HepG2 (cell line): ENCODE data around the gene APOC1. TPM values are rescaled to one million over a fixed set of nuclear protein-coding genes. Genes with fewer than 3 reads are reported as not detected.

Source experiments
- ARNT ChIP-seq: fragments of 450-650 bp; IDR thresholded peaks from 2 replicates; pipeline ENCODE4 v1.6.1; 2017
- JUN ChIP-seq: sonication (generic); formaldehyde crosslinking; IDR thresholded peaks from 2 replicates; pipeline ENCODE4 v1.4.0; 2020; ENCODE audit warnings: mild to moderate bottlenecking, missing genetic modification reagents
- KDM1A ChIP-seq: IDR thresholded peaks from 2 replicates; pipeline ENCODE4 v1.6.1; 2016; ENCODE audit warnings: missing compliant biosample characterization
- PTBP1 ChIP-seq: fragments of 200-400 bp; formaldehyde crosslinking; IDR thresholded peaks from 2 replicates; pipeline ENCODE4 v1.6.1; 2018; ENCODE audit warnings: low read length, low read depth; ENCODE audit not compliant: poor library complexity, severe bottlenecking
- REL ChIP-seq: sonication (generic); formaldehyde crosslinking; conservative IDR thresholded peaks from 2 replicates; pipeline ENCODE4 v1.8.0; 2022; ENCODE audit warnings: mild to moderate bottlenecking, missing genetic modification reagents, moderate library complexity
- TMF1 ChIP-seq: sonication (generic); formaldehyde crosslinking; IDR thresholded peaks from 2 replicates; pipeline ENCODE4 v1.8.1; 2022; ENCODE audit warnings: low read depth, missing genetic modification reagents
- ZNF143 ChIP-seq: sonication (generic); formaldehyde crosslinking; IDR thresholded peaks from 2 replicates; pipeline ENCODE4 v1.4.0; 2020; ENCODE audit warnings: missing genetic modification reagents
- ZNF256 ChIP-seq: sonication (generic); formaldehyde crosslinking; conservative IDR thresholded peaks from 2 replicates; pipeline ENCODE4 v1.4.0; 2020; ENCODE audit warnings: missing genetic modification reagents
- ZNF263 ChIP-seq: sonication (generic); formaldehyde crosslinking; IDR thresholded peaks from 2 replicates; pipeline ENCODE4 v1.4.0; 2020; ENCODE audit warnings: missing genetic modification reagents
- ZSCAN9 ChIP-seq: IDR thresholded peaks from 2 replicates; pipeline ENCODE4 v1.6.1; 2016; ENCODE audit warnings: borderline replicate concordance
- polyA plus RNA-seq, 8 experiments: library from polyadenylated mRNA; depleted of rRNA in 3 of 8; stranded (reverse) in 7 of 8; unstranded in 1 of 8; fragments of >200 nt; fragmentation: Illumina TruSeq in 4 of 8; extraction: Trizol in 4 of 8; gene quantifications; 2 replicates each; pipeline versions ENCODE4 v1.2.1 to v1.2.3, GENCODE V29; 2011 to 2016; ENCODE audit warnings: low read depth in 4 of 8, missing spikeins in 1 of 8, mixed read lengths in 1 of 8; ENCODE audit not compliant: insufficient read depth in 1 of 8
- total RNA-seq, 5 experiments: library from RNA; depleted of rRNA; stranded (reverse); fragments of >200 nt; fragmentation: Illumina TruSeq; extraction: Trizol; gene quantifications; 2 replicates each; pipeline ENCODE4 v1.2.3, GENCODE V29; 2016; ENCODE audit warnings: low read depth in 1 of 5
- TF ChIP-seq, protein P1 (sequence below): sonication (generic); formaldehyde crosslinking; conservative IDR thresholded peaks from 2 replicates; pipeline ENCODE4 v1.4.0; 2020; ENCODE audit warnings: missing genetic modification reagents
- TF ChIP-seq, protein P2 (sequence below): fragments of 450-650 bp; IDR thresholded peaks from 2 replicates; pipeline ENCODE4 v1.6.1; 2016
- TF ChIP-seq, protein P3 (sequence below): sonication (generic); formaldehyde crosslinking; IDR thresholded peaks from 2 replicates; pipeline ENCODE4 v1.4.0; 2020; ENCODE audit warnings: missing genetic modification reagents, borderline replicate concordance
- TF ChIP-seq, protein P4 (sequence below): sonication (generic); formaldehyde crosslinking; IDR thresholded peaks from 2 replicates; pipeline ENCODE4 v1.4.0; 2020; ENCODE audit warnings: missing genetic modification reagents, mild to moderate bottlenecking, borderline replicate concordance
- TF ChIP-seq, protein P5 (sequence below): sonication (generic); formaldehyde crosslinking; IDR thresholded peaks from 2 replicates; pipeline ENCODE4 v1.5.0; 2020; ENCODE audit warnings: missing genetic modification reagents
- TF ChIP-seq, protein P6 (sequence below): sonication (generic); formaldehyde crosslinking; IDR thresholded peaks from 2 replicates; pipeline ENCODE4 v1.4.0; 2020; ENCODE audit warnings: missing genetic modification reagents, mild to moderate bottlenecking, borderline replicate concordance

APOC1 gene
- total and polyA plus RNA-seq, 2 of the 13 experiments (the other 11 are each of a cell fraction or from before 2014, with no cell fraction given): 600 to 1,235 TPM

DNA sequence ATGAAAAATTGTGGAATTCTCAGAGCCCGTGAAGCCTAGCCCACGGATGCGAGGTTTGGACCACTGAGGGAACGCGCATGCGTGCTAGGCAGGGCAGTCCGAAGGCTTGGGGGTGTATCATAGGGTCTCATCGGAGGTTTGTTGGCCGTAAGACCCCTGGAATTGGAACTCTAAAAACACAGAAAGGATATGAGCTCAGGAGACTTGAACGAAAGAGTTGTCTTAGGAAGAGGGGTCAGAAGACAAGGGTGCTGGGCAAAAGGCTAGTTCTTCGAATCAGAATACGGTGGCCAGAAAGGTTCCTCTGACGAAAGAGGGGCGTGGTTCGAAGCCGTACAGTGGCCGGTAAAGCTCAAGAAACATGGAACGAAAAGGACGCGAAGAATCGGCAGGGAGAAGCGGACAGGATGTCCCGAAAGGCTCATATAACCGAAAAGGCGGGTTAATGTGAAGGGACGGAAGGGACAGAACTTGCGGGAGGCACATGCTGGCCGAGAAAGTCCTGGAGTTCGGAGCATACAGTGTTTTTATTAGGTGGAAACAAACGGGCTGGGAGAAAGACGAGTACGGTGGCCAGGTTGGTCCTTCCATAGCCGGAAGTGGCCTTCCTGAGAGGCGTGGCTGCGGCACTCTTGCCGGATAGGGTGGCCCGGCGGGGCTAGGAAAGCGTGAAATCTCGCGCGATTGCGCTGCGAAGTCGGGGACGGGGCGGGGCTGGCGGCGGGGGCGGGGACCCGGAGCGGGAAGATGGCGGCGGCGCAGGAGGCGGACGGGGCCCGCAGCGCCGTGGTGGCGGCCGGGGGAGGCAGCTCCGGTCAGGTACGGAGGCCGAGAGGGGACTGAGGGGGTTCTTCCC is 40.5 kb downstream of the APOC1 start, which contains the start of gene CLPTM1 (continued):
- TF ChIP-seq ARNT (no peak), KDM1A (CRISPR knock-in tag) (no peak), TMF1 (CRISPR knock-in tag) (no peak), ZNF263 (CRISPR knock-in tag) (no peak), PTBP1 (no peak), ZNF143 (CRISPR knock-in tag) (no peak), JUN (CRISPR knock-in tag) (no peak), REL (no peak), ZNF256 (CRISPR knock-in tag) (no peak), ZSCAN9 (CRISPR knock-in tag) (peak; percentile 90; the same call in 1 of the 2 replicates)
- TF ChIP-seq, protein P1, sequence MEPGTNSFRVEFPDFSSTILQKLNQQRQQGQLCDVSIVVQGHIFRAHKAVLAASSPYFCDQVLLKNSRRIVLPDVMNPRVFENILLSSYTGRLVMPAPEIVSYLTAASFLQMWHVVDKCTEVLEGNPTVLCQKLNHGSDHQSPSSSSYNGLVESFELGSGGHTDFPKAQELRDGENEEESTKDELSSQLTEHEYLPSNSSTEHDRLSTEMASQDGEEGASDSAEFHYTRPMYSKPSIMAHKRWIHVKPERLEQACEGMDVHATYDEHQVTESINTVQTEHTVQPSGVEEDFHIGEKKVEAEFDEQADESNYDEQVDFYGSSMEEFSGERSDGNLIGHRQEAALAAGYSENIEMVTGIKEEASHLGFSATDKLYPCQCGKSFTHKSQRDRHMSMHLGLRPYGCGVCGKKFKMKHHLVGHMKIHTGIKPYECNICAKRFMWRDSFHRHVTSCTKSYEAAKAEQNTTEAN (CRISPR knock-in tag): no peak
- TF ChIP-seq, protein P2, sequence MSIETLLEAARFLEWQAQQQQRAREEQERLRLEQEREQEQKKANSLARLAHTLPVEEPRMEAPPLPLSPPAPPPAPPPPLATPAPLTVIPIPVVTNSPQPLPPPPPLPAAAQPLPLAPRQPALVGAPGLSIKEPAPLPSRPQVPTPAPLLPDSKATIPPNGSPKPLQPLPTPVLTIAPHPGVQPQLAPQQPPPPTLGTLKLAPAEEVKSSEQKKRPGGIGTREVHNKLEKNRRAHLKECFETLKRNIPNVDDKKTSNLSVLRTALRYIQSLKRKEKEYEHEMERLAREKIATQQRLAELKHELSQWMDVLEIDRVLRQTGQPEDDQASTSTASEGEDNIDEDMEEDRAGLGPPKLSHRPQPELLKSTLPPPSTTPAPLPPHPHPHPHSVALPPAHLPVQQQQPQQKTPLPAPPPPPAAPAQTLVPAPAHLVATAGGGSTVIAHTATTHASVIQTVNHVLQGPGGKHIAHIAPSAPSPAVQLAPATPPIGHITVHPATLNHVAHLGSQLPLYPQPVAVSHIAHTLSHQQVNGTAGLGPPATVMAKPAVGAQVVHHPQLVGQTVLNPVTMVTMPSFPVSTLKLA: 0 out of 2 replicates have a peak, but pooled peaks have one; percentile 33
- TF ChIP-seq, protein P3, sequence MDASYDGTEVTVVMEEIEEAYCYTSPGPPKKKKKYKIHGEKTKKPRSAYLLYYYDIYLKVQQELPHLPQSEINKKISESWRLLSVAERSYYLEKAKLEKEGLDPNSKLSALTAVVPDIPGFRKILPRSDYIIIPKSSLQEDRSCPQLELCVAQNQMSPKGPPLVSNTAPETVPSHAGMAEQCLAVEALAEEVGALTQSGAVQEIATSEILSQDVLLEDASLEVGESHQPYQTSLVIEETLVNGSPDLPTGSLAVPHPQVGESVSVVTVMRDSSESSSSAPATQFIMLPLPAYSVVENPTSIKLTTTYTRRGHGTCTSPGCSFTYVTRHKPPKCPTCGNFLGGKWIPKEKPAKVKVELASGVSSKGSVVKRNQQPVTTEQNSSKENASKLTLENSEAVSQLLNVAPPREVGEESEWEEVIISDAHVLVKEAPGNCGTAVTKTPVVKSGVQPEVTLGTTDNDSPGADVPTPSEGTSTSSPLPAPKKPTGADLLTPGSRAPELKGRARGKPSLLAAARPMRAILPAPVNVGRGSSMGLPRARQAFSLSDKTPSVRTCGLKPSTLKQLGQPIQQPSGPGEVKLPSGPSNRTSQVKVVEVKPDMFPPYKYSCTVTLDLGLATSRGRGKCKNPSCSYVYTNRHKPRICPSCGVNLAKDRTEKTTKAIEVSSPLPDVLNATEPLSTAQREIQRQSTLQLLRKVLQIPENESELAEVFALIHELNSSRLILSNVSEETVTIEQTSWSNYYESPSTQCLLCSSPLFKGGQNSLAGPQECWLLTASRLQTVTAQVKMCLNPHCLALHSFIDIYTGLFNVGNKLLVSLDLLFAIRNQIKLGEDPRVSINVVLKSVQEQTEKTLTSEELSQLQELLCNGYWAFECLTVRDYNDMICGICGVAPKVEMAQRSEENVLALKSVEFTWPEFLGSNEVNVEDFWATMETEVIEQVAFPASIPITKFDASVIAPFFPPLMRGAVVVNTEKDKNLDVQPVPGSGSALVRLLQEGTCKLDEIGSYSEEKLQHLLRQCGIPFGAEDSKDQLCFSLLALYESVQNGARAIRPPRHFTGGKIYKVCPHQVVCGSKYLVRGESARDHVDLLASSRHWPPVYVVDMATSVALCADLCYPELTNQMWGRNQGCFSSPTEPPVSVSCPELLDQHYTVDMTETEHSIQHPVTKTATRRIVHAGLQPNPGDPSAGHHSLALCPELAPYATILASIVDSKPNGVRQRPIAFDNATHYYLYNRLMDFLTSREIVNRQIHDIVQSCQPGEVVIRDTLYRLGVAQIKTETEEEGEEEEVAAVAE (CRISPR knock-in tag): 0 out of 2 replicates have a peak, but pooled peaks have one; percentile 39
- TF ChIP-seq, protein P4, sequence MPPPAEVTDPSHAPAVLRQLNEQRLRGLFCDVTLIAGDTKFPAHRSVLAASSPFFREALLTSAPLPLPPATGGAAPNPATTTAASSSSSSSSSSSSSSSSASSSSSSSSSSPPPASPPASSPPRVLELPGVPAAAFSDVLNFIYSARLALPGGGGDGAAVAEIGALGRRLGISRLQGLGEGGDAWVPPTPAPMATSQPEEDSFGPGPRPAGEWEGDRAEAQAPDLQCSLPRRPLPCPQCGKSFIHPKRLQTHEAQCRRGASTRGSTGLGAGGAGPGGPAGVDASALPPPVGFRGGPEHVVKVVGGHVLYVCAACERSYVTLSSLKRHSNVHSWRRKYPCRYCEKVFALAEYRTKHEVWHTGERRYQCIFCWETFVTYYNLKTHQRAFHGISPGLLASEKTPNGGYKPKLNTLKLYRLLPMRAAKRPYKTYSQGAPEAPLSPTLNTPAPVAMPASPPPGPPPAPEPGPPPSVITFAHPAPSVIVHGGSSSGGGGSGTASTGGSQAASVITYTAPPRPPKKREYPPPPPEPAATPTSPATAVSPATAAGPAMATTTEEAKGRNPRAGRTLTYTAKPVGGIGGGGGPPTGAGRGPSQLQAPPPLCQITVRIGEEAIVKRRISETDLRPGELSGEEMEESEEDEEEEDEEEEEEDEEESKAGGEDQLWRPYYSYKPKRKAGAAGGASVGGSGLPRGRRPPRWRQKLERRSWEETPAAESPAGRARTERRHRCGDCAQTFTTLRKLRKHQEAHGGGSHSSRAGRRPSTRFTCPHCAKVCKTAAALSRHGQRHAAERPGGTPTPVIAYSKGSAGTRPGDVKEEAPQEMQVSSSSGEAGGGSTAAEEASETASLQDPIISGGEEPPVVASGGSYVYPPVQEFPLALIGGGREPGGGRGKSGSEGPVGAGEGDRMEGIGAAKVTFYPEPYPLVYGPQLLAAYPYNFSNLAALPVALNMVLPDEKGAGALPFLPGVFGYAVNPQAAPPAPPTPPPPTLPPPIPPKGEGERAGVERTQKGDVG (CRISPR knock-in tag): no peak
- TF ChIP-seq, protein P5, sequence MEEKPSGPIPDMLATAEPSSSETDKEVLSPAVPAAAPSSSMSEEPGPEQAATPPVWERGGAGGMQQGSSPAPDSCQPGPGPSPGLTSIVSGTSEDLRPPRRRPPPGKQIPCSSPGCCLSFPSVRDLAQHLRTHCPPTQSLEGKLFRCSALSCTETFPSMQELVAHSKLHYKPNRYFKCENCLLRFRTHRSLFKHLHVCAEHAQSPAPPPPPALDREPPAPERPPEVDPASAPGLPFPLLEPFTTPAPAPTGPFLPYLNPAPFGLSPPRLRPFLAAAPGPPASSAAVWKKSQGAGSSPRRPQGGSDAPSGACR (CRISPR knock-in tag): no peak
- TF ChIP-seq, protein P6, sequence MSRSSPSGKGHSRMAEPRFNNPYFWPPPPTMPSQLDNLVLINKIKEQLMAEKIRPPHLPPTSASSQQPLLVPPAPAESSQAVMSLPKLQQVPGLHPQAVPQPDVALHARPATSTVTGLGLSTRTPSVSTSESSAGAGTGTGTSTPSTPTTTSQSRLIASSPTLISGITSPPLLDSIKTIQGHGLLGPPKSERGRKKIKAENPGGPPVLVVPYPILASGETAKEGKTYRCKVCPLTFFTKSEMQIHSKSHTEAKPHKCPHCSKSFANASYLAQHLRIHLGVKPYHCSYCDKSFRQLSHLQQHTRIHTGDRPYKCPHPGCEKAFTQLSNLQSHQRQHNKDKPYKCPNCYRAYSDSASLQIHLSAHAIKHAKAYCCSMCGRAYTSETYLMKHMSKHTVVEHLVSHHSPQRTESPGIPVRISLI (CRISPR knock-in tag): no peak
